IPS-11a (cell line): Measurements from ENCODE around the gene CDK4.
"Not testable (repeated sequence)": the region's sequence is repeated elsewhere in the genome, so short reads cannot be mapped to it uniquely, and the experiment has no call there.

Experiments used
- H3K4me3 ChIP-seq: one replicate; pipeline ENCODE4 v1.5.1; 2013; ENCODE audit warnings: low read depth, low read length, control low read depth

Gene CDK4

GRCh38 chr12:57726884-57727757, 25.0 kb downstream of the CDK4 start:
- H3K4me3 ChIP-seq: peak overlapping the region; percentile 69

GRCh38 chr12:57726151-57726883, 25.8 kb downstream of the CDK4 start:
- peak overlapping the region; percentile 69 for H3K4me3 ChIP-seq

- peak overlapping the region; percentile 69 for H3K4me3 ChIP-seq
These were observed 26.3 kb downstream of the CDK4 start for GRCh38 chr12:57725851-57726150.

GRCh38 chr12:57724936-57725740, 27.0 kb downstream of the CDK4 start:
- H3K4me3 ChIP-seq: no peak overlapping the region

- H3K4me3 ChIP-seq: no peak overlapping the region
These were observed 27.8 kb downstream of the CDK4 start for GRCh38 chr12:57724003-57724935.

GRCh38 chr12:57723630-57723962, 28.5 kb downstream of the CDK4 start:
- no peak overlapping the region for H3K4me3 ChIP-seq

- H3K4me3 ChIP-seq: no peak overlapping the region
These were observed 29.1 kb downstream of the CDK4 start for GRCh38 chr12:57722716-57723629.

- not testable (repeated sequence) for H3K4me3 ChIP-seq
These were observed 30.1 kb downstream of the CDK4 start for GRCh38 chr12:57721846-57722608.

GRCh38 chr12:57720606-57721595, 31.2 kb downstream of the CDK4 start:
- no peak overlapping the region for H3K4me3 ChIP-seq

- no peak overlapping the region for H3K4me3 ChIP-seq
These were observed 32.1 kb downstream of the CDK4 start for GRCh38 chr12:57719777-57720605.

- no peak overlapping the region for H3K4me3 ChIP-seq
These were observed 33.2 kb downstream of the CDK4 start for GRCh38 chr12:57718641-57719528.

GRCh38 chr12:57717846-57718640, 34.1 kb downstream of the CDK4 start:
- H3K4me3 ChIP-seq: no peak overlapping the region

GRCh38 chr12:57717131-57717530, 35.0 kb downstream of the CDK4 start:
- no peak overlapping the region for H3K4me3 ChIP-seq

- H3K4me3 ChIP-seq: no peak overlapping the region
These were observed 35.8 kb downstream of the CDK4 start for GRCh38 chr12:57716305-57716704.

GRCh38 chr12:57715786-57716185, 36.3 kb downstream of the CDK4 start:
- H3K4me3 ChIP-seq: no peak overlapping the region
